Neutrophil (primary cell): ENCODE measurements around the gene CACNA2D2.
A peak's percentile ranks its signal among the peaks of the same experiment; 100 is the strongest.

Source experiments
- H3K27ac ChIP-seq: fragments of 200-600 bp; sonication (generic); 2 replicates; pipeline ENCODE4 v1.5.1; 2016; ENCODE audit warnings: mild to moderate bottlenecking, moderate library complexity
- H3K27me3 ChIP-seq: fragments of 200-600 bp; sonication (generic); 2 replicates; pipeline ENCODE4 v1.6.0; 2016; ENCODE audit warnings: mild to moderate bottlenecking
- H3K36me3 ChIP-seq: fragments of 200-600 bp; sonication (generic); 2 replicates; pipeline ENCODE4 v1.5.1; 2017
- H3K4me1 ChIP-seq, 2 experiments: fragments of 200-600 bp in 1 of 2; sonication (generic) in 1 of 2; 1 replicate in 1 of 2; 2 replicates in 1 of 2; pipeline versions ENCODE4 v1.5.1 to v1.6.1; 2013 to 2016; ENCODE audit warnings: low read depth in 1 of 2, low read length in 1 of 2, mild to moderate bottlenecking in 1 of 2, moderate library complexity in 1 of 2; ENCODE audit not compliant: control insufficient read depth in 1 of 2, insufficient read depth in 1 of 2
- H3K4me3 ChIP-seq, 2 experiments: fragments of 200-600 bp in 1 of 2; sonication (generic) in 1 of 2; 1 replicate in 1 of 2; 2 replicates in 1 of 2; pipeline ENCODE4 v1.5.1; 2013 to 2016; ENCODE audit warnings: low read depth in 1 of 2, low read length in 1 of 2, mild to moderate bottlenecking in 1 of 2, moderate library complexity in 1 of 2
- H3K9me3 ChIP-seq: fragments of 200-600 bp; sonication (generic); 2 replicates; pipeline ENCODE4 v1.5.1; 2016
- CTCF ChIP-seq: fragments of 200-600 bp; sonication (generic); IDR thresholded peaks from 2 replicates; pipeline ENCODE4 v1.5.1; 2016; ENCODE audit warnings: antibody characterized with exemption

CACNA2D2 gene

GRCh38 chr3:50317300-50317699 lies 186.1 kb downstream of the CACNA2D2 start:
- Histone ChIP-seq H3K27me3 (no peaks in the 10 kb centered on the region), H3K27ac (no peak overlapping the region), H3K36me3 (peaks cover 5% of the 10 kb centered on the region), H3K4me1 (peaks cover 40 to 54% of the 10 kb centered on the region in 2 experiments), H3K4me3 (no peak overlapping the region), H3K9me3 (no peaks in the 10 kb centered on the region)
- no peak for TF ChIP-seq CTCF

GRCh38 chr3:50316657-50317242 lies 186.7 kb downstream of the CACNA2D2 start:
- H3K27me3 ChIP-seq = no peaks in the 10 kb centered on the region
- peaks cover 34 to 49% of the 10 kb centered on the region in 2 experiments for H3K4me1 ChIP-seq
- peaks cover 5% of the 10 kb centered on the region for H3K36me3 ChIP-seq

GRCh38 chr3:50314816-50315215 lies 188.6 kb downstream of the CACNA2D2 start:
- no peaks in the 10 kb centered on the region for H3K27me3 ChIP-seq
- H3K9me3 ChIP-seq = no peaks in the 10 kb centered on the region
- H3K4me1 ChIP-seq = peaks cover 23 to 31% of the 10 kb centered on the region in 2 experiments
- TF ChIP-seq CTCF = no peak
- H3K27ac ChIP-seq = no peak overlapping the region
- no peak overlapping the region for H3K4me3 ChIP-seq
- peaks cover 5% of the 10 kb centered on the region for H3K36me3 ChIP-seq

More at GRCh38 chr3:50316657-50317242, 186.7 kb downstream of the CACNA2D2 start:
- Histone ChIP-seq H3K9me3 (no peaks in the 10 kb centered on the region), H3K4me3 (no peak overlapping the region), H3K27ac (no peak overlapping the region)
- TF ChIP-seq CTCF = no peak

GRCh38 chr3:50314342-50314741 lies 189.1 kb downstream of the CACNA2D2 start:
- H3K4me1 ChIP-seq = peaks cover 18 to 26% of the 10 kb centered on the region in 2 experiments

More at GRCh38 chr3:50314342-50314741, 189.1 kb downstream of the CACNA2D2 start:
- Histone ChIP-seq H3K9me3 (no peaks in the 10 kb centered on the region), H3K27ac (peak overlapping the region; percentile 10), H3K36me3 (peaks cover 5% of the 10 kb centered on the region), H3K27me3 (no peaks in the 10 kb centered on the region), H3K4me3 (no peak overlapping the region)
- no peak for TF ChIP-seq CTCF
